HG03469 (cell line): ENCODE measurements around the gene FLACC1.
"Not testable (repeated sequence)": the region's sequence is repeated elsewhere in the genome, so short reads cannot be mapped to it uniquely, and the experiment has no call there.

Source experiments
- ATAC-seq: cut with Tn5 transposase; IDR thresholded peaks from one replicate; pipeline ENCODE4 v1.9.1; 2021; ENCODE audit warnings: mild to moderate bottlenecking, moderate library complexity, moderate number of reproducible peaks; ENCODE audit not compliant: unreplicated experiment

The FLACC1 gene, protein sequence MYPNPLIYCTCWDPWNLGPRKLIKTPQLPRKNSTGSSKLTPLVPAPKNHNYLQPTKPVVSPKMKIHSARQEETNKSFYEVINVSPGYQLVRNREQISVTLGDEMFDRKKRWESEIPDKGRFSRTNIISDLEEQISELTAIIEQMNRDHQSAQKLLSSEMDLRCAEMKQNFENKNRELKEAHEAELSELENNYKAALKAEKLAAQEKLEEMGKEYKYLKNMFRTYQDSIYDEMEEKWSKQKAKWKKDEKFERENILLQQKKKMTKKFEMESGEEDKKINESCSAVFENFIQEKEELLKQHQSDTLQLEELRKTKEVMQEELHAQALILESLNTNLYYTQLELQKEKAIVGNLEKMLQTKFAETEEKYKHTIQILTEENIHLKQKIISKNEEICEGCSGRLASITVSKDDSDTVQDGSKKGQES

DNA sequence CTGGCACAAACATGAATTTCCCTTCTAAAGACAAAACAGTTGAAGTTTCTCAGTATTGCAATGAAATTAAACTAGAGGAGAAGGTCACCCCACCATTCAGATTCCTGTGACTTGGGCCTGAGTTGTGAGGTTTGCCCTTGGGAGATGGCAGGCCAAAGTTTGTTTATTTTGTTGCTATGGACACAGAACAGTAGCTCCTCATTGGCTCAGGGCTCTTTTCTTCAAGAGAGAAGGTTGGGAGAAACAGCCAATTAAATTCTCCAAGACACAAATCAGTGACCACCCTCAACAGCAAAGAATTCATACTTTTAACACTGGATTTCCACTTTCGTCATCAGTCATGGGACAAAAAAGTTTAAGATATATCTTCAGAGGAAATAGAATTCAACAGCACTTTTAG is at the start of gene FLACC1:
FLACC1 (minus strand) TSS at position 125 of the 400 bp plus-strand sequence. CDS start 5,941 bp downstream, outside the sequence.
- no peak for ATAC-seq

DNA sequence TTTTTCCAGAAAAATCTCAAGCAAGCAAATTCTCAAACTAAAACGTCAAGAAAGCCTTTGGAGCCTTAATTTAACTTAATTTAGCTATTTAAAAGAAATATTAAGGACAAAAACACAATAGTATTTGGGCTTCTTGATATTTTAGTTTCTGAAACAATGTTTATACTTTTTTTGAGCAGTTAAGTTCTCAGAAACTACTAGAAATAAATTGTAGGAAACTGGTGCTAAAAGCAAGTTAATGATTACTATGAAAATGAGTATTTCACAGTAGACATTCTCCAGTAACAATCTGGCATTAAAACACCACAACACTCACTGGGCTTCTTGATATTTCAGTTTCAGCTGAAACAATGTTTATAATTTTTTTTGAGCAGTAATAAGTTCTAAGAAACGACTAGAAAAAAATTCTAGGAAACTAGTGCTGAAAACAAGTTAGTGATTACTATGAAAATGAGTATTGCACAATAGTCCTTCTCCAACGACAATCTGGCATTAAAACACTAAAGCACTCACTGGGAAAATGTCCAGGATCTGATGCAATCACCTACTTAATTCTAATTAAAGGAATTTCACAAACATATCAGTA is 49.0 kb upstream of the FLACC1 start:
- no peak for ATAC-seq

DNA sequence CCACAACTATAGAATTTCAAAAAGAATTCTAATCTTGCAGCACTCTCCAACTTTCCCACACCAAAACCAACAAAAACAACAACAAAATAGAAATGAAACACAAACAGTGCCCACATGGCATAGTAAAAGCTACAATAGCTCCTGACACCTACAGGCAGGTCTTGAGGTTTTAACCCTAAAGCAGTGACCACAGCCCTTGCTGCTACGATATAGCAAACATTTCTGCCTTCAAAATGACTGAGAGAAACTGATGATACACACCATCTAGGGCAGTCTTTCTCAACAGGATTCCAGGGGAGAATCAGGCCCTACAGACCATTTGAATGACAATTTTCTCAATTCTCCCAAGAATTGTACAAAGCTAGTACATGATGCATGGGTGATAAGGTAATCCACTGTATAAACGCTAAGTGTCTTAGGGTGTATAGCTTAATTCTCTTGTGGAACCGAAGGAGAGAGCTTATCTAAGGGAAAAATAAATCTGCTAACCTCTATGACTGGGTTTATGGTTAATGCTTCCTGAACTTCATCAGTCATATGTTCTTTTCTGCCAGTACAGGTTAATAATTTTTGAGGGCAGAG is 47.6 kb upstream of the FLACC1 start:
- no peak for ATAC-seq

DNA sequence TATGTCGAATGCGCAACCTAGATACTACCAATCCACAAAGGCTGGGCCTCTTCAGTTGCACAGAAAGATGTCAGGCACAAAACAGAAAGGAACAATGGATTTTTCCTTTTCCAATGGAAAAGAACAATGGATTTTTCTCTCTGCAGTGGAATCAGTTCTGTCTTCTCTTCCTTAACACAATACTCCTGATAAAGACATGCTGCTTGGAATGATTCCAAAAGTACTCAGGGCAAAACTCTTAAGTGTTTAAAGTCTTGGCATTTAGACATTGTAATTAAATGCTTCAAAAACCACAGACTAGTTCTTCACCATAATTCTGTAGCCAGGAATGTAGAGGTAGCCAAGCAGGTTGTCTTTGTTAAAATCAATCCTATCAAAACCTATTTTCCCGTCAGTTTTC is 46.7 kb upstream of the FLACC1 start:
- no peak for ATAC-seq

DNA sequence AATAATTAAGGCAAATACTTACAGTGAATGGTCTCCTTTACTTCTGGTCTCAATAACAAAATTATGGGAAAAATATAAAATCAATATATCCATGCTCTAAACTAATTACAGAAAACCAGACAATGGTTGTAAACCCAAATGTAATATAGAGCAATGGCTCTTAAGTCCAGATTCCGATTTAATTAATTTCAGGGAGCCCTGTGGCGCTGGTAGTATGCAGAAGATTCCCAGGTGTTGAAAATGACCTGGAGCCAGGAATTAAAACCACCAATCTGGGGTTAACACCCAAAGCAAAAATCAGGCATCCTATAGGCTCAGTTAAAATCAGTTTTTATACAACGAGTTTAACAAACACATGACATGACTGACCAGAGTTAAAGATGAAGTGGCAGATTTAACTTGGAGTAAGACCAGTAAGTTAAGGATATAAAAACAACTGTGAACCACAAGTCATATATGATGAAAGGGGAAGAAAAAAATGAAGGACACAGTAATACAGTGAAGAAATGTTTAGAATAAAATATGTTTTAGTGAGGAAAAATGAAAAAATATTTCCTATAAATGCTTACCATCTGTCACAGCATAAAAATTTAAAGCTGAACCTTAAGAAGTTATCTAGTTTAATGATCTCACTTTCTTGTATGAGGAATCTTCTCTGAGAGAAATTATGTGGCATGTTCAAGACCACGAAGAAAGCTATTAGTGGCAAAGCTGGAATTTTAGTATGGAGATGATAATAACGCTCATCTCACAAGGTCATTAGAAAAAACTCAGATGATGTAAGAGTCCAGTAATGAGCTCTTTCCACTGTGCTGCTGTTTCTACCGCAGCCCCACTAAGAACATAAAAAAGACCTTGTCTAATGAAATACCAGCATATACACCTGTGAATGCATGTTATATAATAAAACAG is 45.8 kb upstream of the FLACC1 start:
- ATAC-seq, result no peak

DNA sequence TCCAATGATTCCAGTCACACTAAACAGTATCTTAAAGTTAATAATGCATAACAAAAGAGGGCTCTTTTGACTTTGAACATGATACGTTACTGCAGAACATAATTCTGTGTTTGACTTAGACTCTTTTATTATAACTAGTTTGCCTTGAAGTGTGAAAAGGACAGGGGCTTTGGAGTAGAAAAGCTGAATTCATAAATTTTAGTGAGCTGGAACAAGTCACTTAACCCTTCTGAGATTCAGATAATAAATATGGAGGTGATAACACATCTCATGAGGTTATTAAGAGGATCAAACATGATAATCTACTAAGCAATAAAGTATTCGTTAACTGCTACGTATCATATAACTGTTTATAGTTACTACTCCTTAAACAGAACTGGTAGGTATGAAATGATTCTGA is 44.7 kb upstream of the FLACC1 start:
- ATAC-seq, result no peak

DNA sequence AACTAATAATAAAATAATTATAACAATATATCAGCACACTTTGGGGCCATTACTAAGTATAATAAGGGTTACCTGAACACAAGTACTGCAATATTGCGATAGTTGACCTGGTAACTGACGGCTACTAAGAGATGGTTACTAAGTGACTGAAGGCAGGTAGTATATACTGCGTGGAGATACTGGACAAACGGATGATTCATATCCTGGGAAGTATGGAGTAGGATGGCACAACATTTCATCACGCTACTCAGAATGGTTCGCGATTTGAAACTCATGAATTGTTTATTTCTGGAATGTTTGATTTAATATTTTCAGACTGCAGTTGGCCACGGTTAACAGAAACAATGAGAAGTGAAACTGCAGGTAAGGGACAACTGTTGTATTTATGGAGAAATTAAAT is 39.5 kb upstream of the FLACC1 start:
- ATAC-seq, result no peak

DNA sequence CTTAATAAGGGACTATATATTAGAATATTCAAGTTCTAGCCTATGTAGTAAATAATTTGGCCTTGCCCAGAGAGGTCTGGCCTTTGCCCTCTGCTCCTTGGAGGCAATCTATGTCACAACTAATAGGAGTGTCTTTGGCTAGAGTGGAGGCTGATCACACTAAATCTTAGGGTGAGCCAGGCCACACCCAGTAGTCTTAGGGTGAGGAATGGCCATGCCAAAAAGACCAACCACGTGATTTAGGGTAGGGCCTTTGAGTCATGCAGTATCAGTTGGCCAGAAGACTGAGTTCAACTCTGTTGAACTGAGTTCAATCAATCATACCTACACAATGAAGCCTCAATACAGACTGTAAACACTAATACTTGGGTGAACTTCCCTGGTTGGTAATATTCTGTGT is 26.0 kb upstream of the FLACC1 start:
- ATAC-seq, result no peak

DNA sequence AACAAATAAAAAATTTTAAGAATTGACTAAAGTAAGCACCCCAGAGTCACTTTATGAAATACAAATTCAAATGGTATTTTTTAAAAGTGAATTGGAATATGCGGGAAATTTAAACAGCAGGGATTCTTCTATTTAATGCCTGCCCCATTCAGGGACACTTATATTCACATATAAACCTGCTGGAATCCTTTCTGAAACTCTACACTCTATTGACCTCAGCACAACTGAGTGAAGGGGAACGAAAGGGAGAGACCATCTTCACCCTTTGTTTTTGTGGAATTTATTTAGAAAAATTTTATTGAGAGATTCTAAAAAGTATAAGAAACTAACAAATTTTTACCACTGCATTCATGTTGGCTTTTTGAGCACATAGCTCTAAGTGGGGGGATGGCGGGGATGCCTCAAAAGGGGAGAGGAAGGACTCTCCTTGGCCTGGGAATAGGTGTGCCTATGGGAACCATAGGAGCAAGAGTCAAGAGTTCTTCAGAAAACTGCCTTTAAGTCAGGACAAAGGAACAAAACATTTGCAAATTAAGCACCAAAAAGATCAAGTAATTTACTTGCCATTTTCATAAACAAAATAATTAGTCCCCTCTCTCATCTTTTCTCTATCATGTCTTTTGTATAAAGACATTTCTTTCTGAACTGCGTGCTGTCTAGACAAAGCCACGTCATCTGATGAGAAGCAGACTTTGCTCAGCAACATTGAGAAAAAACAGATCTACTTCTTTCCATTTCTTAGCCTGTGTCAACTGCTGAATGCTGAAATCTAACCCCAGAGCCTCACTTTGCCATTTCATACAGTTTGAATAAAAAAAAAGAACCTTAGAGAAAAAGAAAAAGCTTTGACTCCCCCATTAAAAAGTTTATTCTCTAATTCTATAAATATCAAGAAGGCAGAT is 21.6 kb upstream of the FLACC1 start:
- ATAC-seq, result no peak

DNA sequence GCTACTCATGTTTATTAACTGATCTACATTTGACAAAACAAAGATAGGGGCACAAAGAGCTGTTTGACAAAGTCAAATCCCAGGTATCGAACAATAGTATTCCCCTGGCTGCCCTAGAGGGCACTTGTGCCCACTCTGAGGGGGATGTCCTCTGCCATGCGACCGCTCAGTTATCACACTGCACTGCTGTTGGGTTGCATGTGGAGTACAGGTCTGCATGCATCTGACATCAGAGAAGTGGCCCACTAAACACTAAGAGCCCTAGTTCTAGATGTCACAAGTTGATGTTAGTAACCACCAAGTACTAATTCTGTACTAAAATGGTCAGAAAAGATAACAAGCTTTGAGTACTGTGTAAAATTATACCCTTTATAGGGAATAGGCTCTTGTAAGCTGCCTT is 20.1 kb upstream of the FLACC1 start:
- no peak for ATAC-seq

DNA sequence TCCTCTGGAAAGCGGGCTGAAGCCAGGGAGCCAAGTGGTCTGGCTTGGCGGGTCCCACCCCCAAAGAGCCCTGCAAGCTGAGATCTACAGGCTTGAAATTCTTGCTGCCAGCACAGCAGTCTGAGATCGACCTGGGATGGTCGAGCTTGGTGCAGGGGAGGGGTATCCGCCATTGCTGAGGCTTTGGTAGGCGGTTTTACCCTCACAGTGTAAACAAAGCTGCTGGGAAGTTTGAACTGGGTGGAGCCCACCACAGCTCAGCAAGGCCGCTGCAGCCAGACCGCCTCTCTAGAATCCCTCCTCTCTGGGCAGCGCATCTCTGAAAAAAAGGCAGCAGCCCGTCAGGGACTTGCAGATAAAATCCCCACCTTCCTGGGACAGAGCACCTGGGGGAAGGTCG is 12.6 kb upstream of the FLACC1 start:
- no peak for ATAC-seq

DNA sequence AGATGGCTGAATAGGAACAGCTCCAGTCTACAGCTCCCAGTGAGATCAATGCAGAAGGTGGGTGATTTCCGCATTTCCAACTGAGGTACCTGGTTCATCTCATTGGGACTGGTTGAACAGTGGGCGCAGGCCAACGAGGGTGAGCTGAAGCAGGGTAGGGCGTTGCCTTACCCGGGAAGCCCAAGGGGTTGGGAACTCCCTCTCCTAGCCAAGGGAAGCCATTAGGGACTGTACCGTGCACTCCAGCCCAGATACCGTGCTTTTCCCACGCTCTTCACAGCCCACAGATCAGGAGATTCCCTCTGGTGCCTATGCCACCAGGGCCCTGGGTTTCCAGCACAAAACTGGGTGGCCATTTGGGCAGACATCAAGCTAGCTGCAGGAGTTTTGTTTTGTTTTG is 12.2 kb upstream of the FLACC1 start:
- ATAC-seq, result not testable (repeated sequence)

DNA sequence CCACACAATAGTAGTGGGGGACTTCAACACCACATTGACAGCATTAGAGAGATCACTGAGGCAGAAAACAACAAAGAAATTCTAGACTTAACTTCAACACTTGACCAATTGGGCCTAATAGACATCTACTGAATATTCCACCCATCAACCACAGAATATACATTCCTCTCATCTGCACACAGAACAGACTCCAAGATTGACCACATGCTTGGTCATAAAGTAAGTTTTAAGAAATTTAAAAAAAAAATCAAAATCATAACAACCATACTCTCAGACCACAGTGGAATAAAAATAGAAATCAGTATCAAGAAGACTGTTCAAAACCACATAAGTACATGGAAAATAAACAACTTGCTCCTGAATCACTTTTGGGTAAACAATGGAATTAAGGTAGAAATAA is 9.0 kb upstream of the FLACC1 start:
- no peak for ATAC-seq

DNA sequence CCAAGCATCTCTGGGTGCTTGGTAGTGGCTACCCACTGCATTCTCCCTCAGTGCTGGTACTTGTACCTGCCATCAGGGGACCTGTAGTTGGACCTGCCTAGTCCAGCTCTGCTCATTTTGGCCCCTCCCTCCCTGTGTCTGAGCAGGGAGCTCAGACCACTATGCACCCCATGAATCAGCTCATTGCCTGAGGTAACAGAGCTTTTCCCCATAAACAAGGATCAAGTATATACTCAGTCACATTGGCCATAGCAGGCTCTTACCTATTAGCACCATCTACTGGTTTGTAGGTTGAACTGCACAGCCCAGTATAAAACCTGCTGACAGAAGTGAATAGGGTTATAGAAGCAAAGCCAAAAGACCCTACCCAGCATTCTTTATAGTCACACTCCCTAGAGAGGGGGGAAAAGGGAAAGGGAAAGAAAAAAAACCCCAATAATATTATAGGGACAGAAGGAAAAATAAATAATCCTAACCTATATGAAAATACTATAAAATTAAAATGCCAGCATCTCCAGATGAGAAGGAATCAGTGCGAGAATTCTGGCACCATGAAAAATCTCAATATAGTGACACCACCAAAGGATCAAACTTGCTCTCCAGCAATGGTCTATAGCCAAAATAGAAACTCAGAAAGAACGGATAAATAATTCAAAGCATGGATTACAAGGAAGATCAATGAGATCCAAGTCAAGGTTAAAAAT is 6.9 kb upstream of the FLACC1 start:
- ATAC-seq, result no peak

DNA sequence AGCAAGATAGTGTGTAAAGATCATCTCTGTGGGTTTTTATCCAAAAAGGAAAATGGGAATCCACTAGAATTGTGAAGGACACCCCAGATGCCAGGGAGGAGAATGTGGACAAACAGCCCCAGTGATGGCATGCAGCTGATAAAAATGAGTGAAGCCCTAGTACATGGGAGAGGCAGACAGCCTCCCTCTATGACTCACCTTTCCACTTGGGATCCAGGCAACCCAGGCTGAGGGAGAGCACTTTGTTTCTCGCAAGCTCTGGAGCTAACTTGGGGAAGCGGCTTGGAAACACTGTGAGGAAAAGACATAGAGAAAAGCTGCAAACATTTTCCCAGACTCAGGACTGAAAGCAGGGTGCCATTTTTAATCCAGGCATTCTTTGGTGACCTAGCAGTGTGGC is 5.3 kb upstream of the FLACC1 start:
- ATAC-seq, result no peak

DNA sequence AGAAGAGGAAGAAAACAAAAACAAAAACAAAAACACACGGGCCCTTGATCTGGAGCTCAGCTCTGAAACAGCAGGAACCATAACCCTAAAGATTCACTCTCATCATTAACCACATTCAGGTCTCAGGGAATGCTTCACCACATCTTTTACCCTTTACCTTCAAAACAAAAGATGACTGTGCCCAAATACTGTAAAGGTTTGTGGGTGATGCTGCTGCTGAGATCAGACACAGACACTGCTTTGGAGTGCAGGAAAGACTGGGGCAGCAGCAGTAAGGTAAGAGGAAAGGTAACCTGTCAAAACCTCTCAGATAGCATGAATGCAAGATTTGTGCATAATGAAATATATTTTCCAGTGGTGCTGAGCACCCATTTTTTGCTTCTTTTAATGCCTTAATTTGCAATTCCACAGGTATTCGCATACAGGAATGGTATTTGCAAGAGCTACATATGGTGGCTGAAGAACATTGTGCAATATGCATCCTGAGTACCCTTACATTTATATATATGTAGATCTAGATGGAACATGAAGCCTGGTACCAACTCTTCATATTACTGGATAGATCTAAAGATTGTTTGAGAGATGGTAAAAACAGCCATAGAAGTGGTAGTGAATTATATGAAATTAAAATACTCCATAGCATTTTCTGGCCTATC is 4.1 kb upstream of the FLACC1 start:
- ATAC-seq, result no peak

DNA sequence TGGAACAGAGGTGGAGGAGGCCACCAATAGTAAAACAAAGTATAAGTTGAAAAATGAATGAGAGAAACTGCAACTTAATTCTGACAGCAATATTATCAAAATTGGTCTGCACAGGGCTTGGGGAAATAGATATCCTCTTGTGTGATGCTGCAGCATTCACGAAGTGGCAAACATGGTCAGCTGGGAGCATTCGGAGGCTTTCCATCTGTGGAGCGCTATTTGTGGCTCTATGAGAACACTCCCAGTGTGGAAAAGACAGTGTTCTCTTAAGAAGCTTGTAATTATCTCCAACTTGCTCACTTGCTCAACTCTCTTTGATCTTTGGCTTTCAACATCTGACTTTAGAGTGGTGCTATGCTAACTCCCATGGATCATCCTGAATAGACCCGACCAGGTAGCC is 3.1 kb upstream of the FLACC1 start:
- no peak for ATAC-seq

DNA sequence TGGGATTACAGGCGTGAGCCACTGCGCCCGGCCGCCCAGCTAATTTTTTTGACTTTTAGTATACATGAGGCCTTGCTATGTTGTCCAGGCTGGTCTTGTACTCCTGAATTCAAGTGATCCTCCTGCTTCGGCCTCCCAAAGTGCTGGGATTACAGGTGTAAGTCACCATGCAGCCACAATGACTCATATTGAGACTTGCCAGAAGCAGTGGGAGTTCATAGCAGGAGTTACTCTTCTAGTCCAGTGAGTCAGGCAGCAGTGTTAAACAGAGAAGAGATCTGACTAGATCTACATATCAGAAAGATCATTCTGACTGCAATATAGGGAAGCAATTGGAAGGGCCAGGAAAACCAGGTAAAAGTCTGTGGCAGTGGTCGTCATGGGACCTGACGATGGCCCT is 1.5 kb upstream of the FLACC1 start:
- no peak for ATAC-seq

DNA sequence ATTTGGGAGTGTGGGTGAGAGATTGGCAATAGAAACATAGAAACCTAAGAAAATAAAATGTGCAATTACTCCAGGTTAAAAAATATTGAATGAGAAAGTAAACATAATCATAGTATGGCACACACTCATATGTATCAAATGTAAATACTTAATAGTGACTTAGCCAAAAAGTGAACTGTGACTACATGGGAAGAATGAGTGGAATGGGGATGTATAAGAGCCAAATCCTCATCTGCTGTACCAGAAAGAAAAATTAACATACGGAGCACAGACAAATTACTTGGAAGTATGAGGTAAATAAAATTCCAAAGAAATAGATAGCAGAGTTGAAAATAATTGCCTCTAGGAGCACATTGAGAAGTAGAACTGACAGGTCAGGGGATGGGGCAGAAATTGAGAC is 4.0 kb downstream of the FLACC1 start:
- ATAC-seq, result no peak
